ENCODE measurements around the gene RAPGEF5. TPM values are rescaled to one million over a fixed set of nuclear protein-coding genes. Genes with fewer than 3 reads are reported as not detected.

RAPGEF5 gene
- total RNA-seq, 1 donor from 2014 or later = 139 TPM

DNA sequence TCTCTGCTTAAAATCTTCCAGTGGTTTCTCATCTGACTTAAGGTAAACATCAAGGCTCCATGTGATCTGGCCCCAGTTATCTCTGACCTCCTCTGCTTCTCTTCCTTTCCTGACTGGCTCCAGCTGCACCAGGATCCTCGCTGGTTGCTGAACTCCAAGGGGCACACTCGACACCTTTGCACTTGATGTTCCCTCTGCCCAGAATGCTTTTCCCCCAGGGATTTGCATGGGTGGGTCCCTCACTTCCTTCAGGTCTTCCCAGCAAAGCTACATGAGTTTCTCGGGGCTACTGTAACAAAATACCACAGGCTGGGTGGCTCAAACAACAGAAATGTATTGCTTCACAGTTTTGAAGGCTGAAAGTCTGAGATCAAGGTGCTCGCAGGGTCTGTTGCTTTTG, 245.3 kb downstream of the RAPGEF5 start:
- ATAC-seq (no peak), DNase-seq (no peak)
- no peaks in the 10 kb centered on the region for H3K27me3 ChIP-seq
- H3K9me3 ChIP-seq = no peaks in the 10 kb centered on the region
- H3K4me3 ChIP-seq = no peak overlapping the region
- intact Hi-C loops (cut with DNase I) = loop anchor here (10.0 kb wide), 1 partner anchor 143 kb away; no protein-coding TSS in a partner anchor
- no peak overlapping the region for H3K27ac ChIP-seq
- no peaks in the 10 kb centered on the region for H3K4me1 ChIP-seq
- TF ChIP-seq, protein P1, sequence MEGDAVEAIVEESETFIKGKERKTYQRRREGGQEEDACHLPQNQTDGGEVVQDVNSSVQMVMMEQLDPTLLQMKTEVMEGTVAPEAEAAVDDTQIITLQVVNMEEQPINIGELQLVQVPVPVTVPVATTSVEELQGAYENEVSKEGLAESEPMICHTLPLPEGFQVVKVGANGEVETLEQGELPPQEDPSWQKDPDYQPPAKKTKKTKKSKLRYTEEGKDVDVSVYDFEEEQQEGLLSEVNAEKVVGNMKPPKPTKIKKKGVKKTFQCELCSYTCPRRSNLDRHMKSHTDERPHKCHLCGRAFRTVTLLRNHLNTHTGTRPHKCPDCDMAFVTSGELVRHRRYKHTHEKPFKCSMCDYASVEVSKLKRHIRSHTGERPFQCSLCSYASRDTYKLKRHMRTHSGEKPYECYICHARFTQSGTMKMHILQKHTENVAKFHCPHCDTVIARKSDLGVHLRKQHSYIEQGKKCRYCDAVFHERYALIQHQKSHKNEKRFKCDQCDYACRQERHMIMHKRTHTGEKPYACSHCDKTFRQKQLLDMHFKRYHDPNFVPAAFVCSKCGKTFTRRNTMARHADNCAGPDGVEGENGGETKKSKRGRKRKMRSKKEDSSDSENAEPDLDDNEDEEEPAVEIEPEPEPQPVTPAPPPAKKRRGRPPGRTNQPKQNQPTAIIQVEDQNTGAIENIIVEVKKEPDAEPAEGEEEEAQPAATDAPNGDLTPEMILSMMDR (IDR thresholded peaks at IDR 0.05) = no peak
- H3K36me3 ChIP-seq = no peaks in the 10 kb centered on the region

DNA sequence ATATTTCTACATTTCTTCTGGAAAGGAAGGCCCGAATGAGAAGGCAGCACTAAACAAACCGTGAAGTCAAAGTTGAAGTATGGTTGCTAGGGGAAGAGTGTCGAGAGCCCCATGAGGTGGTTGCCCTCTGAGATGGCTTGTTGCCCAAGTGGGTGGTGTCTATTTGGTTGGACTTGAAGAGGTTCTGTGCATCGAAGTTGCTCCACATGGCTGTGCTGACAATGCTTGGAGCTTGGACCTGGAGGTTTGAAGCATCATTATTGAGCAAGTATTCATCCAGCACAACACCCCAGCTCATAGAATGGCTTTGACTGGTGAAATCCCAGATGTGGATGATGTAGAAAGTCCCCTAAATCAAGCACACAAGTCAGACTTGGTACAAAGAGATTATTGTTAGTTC, 246.1 kb downstream of the RAPGEF5 start:
- intact Hi-C loops (cut with DNase I) = loop anchor here (10.0 kb wide), 1 partner anchor 144 kb away; no protein-coding TSS in a partner anchor
- no peak overlapping the region for H3K27ac ChIP-seq
- H3K4me3 ChIP-seq = no peak overlapping the region
- H3K27me3 ChIP-seq = no peaks in the 10 kb centered on the region
- ATAC-seq (no peak), DNase-seq (no peak)
- TF ChIP-seq, protein P1 (IDR thresholded peaks at IDR 0.05) = no peak
- H3K36me3 ChIP-seq = no peaks in the 10 kb centered on the region
- no peaks in the 10 kb centered on the region for H3K9me3 ChIP-seq
- no peaks in the 10 kb centered on the region for H3K4me1 ChIP-seq

DNA sequence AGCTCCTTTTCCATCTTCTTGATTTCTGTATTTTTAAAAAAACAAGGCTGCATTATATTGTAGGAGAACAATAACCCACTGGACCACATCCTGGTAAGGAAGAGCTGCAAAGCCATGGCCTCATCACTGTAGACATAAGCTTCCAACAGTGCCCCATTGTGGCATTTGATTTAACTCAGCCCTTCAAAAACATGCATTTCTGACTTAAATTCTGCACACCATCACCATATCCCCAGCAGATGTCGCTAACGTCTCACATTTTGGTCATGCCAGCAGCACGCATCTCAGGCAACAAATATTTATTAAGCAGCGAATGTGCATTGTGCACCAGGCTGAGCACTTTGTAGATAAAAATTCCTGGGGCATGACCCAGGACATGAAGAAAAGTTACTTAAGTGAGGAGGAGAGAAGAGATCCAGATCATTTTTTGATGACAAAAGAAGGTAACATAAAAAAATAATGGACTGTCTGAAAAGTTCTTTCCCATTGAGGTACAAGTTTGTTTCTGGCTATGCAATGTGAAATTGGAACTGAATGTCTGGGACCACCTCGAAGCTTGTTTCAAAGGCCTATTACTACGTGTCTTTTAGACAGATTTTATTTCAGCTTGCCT, 246.6 kb downstream of the RAPGEF5 start:
- Histone ChIP-seq H3K36me3 (no peaks in the 10 kb centered on the region), H3K4me1 (no peaks in the 10 kb centered on the region), H3K27ac (no peak overlapping the region), H3K27me3 (no peaks in the 10 kb centered on the region), H3K4me3 (no peak overlapping the region), H3K9me3 (no peaks in the 10 kb centered on the region)
- ATAC-seq (peak; percentile 77), DNase-seq (no peak)
- intact Hi-C loops (cut with DNase I) = loop anchor here (10.0 kb wide), 1 partner anchor 144 kb away; no protein-coding TSS in a partner anchor
- TF ChIP-seq, protein P1 (IDR thresholded peaks at IDR 0.05) = peak; percentile 74

DNA sequence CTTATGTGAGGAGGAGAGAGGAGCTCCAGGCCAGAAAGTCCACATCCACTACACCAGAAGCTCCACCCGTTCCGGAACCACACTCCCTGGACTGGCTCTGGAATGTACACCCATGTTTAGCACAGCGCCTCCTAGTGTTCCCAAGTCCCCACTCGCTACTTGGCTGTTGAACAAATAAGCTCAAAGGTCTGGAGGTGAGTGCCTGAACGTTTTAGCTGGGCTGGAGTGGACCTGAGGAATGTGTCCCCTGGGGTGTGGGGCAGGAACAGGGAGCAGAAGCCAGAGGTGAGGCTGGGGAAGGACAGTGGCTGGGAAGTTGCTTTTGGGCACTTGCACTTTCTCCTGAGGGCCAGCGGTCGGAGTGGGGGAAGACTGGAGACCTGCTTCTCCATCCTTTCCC, 247.2 kb downstream of the RAPGEF5 start:
- intact Hi-C loops (cut with DNase I) = loop anchor here (5.0 to 10.0 kb wide), 2 partner anchors 145 to 378 kb away; no protein-coding TSS in a partner anchor
- H3K36me3 ChIP-seq = no peaks in the 10 kb centered on the region
- H3K27me3 ChIP-seq = no peaks in the 10 kb centered on the region
- ATAC-seq = peak; percentile 80
- no peak for DNase-seq
- H3K4me1 ChIP-seq = no peaks in the 10 kb centered on the region
- H3K4me3 ChIP-seq = no peak overlapping the region
- no peak overlapping the region for H3K27ac ChIP-seq
- TF ChIP-seq, protein P1 (IDR thresholded peaks at IDR 0.05) = no peak
- H3K9me3 ChIP-seq = no peaks in the 10 kb centered on the region

DNA sequence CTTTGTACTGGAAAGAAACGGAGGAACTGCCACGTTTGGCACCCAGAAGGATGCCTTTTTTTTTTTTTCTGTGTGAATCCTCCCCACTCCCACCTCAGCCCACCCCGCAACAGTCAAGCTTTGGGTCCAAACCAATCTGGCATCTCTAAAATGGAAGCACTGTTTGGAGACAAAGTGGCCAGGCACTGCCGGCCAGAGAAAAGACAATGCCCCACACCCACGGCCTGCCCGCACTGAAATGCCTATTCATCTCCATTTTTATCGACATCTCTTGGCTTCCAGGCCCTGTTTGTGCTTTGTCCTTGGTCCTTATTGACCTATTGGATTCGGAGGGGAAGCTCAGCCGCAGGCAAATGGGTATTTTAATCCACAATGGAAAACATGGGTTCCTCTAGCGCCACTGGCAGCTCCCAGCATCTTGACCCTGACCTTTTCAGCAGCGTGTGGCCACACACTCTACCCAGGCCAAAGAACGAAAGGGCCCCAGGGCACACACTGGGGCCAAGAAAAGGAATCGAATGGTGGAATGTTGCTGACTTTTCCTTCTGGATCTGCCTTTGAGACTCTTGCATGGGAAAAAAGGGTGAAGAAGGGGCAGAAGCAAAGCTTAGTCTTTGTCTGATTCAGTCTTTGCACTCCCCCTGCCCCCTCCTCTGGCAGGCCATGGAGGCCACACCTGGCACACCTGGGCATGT, 248.7 kb downstream of the RAPGEF5 start:
- Histone ChIP-seq H3K4me3 (no peak overlapping the region), H3K36me3 (no peaks in the 10 kb centered on the region), H3K27me3 (no peaks in the 10 kb centered on the region), H3K27ac (no peak overlapping the region), H3K9me3 (no peaks in the 10 kb centered on the region), H3K4me1 (peaks cover 3% of the 10 kb centered on the region)
- intact Hi-C loops (cut with DNase I) = loop anchor here (5.0 kb wide), 1 partner anchor 379 kb away; no protein-coding TSS in a partner anchor
- DNase-seq = no peak
- TF ChIP-seq, protein P1 (IDR thresholded peaks at IDR 0.05) = no peak
- ATAC-seq = no peak
